GM19372 (cell line): ENCODE data around the gene CSTPP1.

Experiments
- ATAC-seq: cut with Tn5 transposase; IDR thresholded peaks from one replicate; pipeline ENCODE4 v1.9.1; 2021; ENCODE audit warnings: mild to moderate bottlenecking, low read depth, moderate library complexity; ENCODE audit not compliant: unreplicated experiment

CSTPP1 gene

DNA sequence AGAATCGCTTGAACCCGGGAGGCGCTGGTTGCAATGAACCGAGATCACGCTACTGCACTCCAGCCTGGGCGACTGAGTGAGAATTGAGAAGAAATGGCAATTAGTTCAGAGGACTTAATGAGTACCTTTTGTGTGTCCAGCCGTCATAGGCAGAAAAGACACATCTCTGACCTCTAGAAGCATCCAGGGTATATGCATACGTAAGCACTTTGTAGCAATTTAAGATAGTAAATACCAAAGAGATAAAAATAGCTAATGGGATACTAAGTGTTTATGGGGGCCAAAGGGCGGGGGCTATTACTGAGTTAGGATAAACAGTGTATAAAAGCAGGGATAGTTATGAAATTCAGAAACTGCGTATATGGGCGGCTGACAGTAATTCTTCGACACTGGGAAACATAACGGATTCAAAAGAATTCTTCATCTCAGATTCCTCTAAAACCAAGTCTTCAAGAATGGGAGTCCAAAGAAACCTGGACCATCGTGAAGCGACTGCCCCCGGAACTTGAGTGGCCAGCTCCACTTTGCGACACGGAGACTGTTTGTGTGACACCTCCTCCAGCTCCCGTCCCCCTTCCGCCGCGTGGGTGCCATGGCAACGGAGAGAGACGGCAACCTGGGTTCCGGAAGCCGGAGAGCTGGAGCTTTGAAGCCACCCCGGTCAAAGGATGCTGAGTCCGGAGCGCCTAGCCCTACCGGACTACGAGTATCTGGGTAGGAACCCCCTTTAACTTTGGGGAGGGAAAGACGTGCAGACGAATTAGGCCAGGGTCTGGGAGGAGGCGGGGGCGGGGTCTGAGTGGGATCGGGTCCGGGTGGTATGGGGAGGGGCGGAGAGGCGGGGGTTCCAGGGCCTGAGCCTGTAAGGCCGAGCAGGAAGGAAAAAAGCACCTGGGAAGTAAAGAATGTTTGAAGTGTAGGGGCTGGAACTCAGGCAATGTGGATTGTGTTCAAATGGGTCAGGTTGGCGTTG is at the start of gene CSTPP1:
TSS of gene CSTPP1 (plus strand) at position 624 of the 973 bp plus-strand sequence. CDS start at position 669, 45 bp downstream.
- peak; percentile 88 for ATAC-seq

DNA sequence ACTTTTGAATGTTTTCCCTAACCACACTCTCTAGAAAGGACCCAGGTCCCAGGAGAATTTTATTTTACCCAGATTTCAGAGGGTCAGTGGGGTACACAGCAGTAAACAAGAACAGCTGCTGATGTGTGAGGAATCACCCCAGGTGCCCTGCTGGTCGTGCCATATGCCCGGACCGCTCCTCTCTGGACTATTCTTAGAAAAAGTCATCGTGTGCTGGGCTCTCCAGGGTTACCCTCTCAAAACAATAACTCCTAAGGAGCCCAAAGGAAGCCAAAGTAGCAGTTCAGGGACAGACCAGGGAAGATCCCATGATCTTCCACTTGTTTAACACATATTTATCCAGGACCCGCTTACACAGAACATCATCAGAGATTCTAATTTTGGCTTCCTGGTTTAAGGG is 47.9 kb upstream of the CSTPP1 start:
- ATAC-seq: no peak

- no peak for ATAC-seq
Observed at GRCh38 chr11:46889251-46889650, 47.3 kb upstream of the CSTPP1 start.

GRCh38 chr11:46889689-46890475 is 46.7 kb upstream of the CSTPP1 start:
- ATAC-seq: no peak

- no peak for ATAC-seq
Observed at GRCh38 chr11:46890665-46891064, 45.9 kb upstream of the CSTPP1 start.

GRCh38 chr11:46892109-46892508 is 44.5 kb upstream of the CSTPP1 start:
- ATAC-seq: no peak

DNA sequence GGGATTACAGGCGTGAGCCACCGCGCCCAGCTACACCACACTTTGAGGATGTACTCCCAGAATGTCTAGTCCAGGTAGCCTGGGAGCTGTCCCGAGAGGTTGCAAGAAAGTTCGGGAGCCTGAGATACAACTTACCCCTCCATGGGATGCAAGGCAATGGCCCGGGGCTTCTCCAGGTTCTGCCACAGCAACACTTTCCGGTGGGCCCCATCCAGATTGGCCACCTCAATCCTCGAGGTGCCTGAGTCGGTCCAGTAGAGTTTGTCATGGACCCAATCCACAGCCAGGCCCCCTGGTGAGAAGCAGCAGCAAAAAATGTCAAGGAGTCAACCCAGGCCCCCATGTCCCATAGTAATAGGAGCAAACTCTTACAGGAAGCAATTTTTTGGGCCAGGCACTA is 43.7 kb upstream of the CSTPP1 start:
- no peak for ATAC-seq

DNA sequence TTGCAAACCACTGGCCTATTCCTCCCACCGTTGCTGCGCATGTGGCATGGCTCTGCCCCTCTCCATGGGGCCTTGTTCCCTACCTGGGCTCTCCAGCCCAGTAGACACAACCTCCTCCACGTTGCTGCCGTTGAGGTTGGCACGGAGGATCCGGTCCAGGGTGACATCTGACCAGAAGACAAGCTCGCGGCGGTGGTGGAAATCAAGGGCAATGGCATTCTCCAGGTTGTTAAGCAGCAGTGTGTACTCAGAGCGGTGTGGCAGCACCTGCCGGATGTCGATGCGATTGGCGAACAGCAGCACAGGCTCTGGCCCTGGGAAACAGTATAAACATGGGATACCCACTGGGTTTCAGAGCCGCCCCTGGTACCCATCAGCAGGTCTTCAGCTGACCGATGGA is 42.1 kb upstream of the CSTPP1 start:
- no peak for ATAC-seq

DNA sequence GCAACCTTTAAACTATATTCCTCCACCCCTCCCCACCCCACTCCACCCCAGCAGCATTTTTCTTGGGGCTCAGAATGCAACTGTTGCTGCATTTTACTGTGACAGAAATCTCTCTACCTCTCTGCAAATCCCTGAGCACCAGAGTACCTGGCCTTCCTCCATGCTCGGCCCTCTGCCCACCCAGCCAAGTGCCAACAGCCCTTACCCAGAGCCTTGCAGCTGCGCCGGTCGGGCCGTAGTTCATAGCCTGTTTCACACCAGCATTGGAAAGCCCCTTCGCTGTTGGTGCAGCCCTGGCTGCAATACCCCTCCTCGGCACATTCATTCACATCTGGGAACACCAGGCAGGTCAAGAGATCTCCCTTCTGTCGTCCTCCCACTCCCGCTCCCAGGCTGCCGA is 41.6 kb upstream of the CSTPP1 start:
- no peak for ATAC-seq

GRCh38 chr11:46895821-46896220 is 40.7 kb upstream of the CSTPP1 start:
- ATAC-seq: no peak

GRCh38 chr11:46896719-46897406 is 39.7 kb upstream of the CSTPP1 start:
- no peak for ATAC-seq

DNA sequence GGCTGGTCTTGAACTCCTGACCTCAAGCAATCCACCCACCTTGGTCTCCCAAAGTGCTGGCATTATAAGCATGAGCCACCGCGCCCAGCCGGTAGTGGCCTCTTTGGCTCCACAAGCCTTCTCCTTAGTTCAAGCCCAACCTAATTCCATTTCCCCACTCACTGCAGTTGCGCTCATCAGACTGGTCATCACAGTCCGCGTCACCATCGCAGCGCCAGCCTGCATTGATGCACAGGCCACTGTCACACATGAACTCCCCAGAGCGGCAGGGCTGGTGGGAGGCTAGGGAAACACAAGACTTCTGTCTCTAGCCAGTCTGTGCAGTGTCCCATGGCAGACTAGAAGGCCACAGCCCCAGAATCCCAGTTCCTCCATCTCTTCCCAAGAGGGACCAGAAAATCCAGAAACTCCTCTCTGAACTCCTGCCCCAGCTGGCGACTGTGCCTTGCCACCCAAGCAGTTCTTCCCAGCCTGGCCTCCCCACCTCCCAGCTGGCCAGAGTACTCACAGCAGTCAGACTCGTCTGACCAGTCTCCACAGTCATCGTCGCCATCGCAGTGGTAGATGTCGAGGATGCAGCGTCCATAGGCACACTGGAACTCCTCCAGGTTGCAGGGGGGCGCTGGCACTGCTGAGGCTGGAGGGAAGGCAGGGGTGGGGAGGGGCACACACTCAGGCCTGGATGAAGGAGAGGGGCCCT is 38.0 kb upstream of the CSTPP1 start:
- ATAC-seq: no peak

GRCh38 chr11:46899501-46900025 is 37.0 kb upstream of the CSTPP1 start:
- ATAC-seq: no peak

- no peak for ATAC-seq
Observed at GRCh38 chr11:46900091-46900746, 36.3 kb upstream of the CSTPP1 start.

GRCh38 chr11:46901156-46901555 is 35.4 kb upstream of the CSTPP1 start:
- no peak for ATAC-seq

- no peak for ATAC-seq
Observed at GRCh38 chr11:46902694-46903093, 33.9 kb upstream of the CSTPP1 start.

- ATAC-seq: no peak
Observed at GRCh38 chr11:46903846-46904245, 32.7 kb upstream of the CSTPP1 start.

DNA sequence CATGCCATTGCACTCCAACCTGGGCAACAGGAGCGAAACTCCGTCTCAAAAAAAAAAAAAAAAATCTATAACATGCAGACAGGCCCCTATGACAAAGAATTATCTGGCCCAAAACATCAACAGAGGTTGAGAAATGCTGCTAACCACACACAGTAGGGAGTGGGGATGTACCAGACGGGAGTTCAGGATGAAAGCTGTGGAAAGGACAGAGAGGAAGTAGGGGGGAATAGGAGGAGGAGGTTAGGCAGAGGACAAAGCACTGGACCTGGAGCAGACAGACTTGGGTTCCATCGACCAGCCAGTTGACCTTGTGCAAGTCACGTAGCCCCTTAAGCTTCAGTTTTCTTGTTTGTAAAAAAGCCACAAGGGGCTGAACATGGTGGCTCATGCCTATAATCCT is 30.8 kb upstream of the CSTPP1 start:
- no peak for ATAC-seq

DNA sequence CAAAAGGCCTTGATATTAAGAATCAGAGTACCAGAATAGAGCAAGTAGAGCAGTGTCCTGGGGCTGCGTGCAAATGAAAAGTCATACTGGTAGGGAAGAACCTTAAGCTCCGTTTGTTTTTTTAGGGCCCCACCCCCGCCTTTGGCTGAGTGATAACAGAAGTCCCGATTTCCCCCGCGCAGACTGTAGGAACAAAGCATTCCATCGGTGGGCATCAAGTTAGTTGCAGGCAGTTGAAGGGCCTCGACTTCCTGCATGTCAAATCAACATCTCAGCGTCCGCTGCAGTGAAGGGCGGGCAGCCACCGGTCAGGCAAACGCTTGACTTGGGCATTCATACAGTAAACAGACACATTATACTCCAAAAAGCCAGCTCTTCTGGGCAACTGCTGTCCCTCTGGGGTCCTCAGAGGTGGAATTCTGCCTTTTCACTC is 29.9 kb upstream of the CSTPP1 start:
- no peak for ATAC-seq
